Measurements from ENCODE around the gene DCUN1D2.
"Not testable (repeated sequence)": the region's sequence is repeated elsewhere in the genome, so short reads cannot be mapped to it uniquely, and the experiment has no call there.

DCUN1D2 gene

GRCh38 chr13:113450861-113451620 is 39.5 kb downstream of the DCUN1D2 start:
- H3K4me3 ChIP-seq (ENCODE audit: low read length); H3K9me3 ChIP-seq (ENCODE audit: control insufficient read depth, low read length); H3K9ac ChIP-seq (ENCODE audit: low read length); H3K27me3 ChIP-seq (replicated peaks; ENCODE audit: control insufficient read depth, insufficient read depth, low read length): not testable (repeated sequence)
- peaks cover 14% of the 10 kb centered on the region for H3K36me3 ChIP-seq (ENCODE audit: control insufficient read depth, insufficient read depth, low read length, severe bottlenecking)
- peak; percentile 9 for DNase-seq (ENCODE audit: low read depth)
- peaks cover 12% of the 10 kb centered on the region for H3K4me1 ChIP-seq (ENCODE audit: control insufficient read depth, insufficient read depth, low read length)

GRCh38 chr13:113450348-113450744 is 40.2 kb downstream of the DCUN1D2 start:
- H3K27me3 ChIP-seq (replicated peaks; ENCODE audit: control insufficient read depth, insufficient read depth, low read length); H3K9me3 ChIP-seq (ENCODE audit: control insufficient read depth, low read length); H3K36me3 ChIP-seq (ENCODE audit: control insufficient read depth, insufficient read depth, low read length, severe bottlenecking); DNase-seq (ENCODE audit: low read depth): not testable (repeated sequence)
- H3K4me1 ChIP-seq (ENCODE audit: control insufficient read depth, insufficient read depth, low read length): peaks cover 12% of the 10 kb centered on the region
- H3K9ac ChIP-seq (ENCODE audit: low read length): peak overlapping the region; percentile 89
- H3K4me3 ChIP-seq (ENCODE audit: low read length): peak overlapping the region; percentile 85

- H3K36me3 ChIP-seq (ENCODE audit: control insufficient read depth, insufficient read depth, low read length, severe bottlenecking): peaks cover 3% of the 10 kb centered on the region
- H3K4me3 ChIP-seq (ENCODE audit: low read length): peak overlapping the region; percentile 85
- H3K9me3 ChIP-seq (ENCODE audit: control insufficient read depth, low read length): no peaks in the 10 kb centered on the region
- no peaks in the 10 kb centered on the region for H3K27me3 ChIP-seq (replicated peaks; ENCODE audit: control insufficient read depth, insufficient read depth, low read length)
- peak overlapping the region; percentile 89 for H3K9ac ChIP-seq (ENCODE audit: low read length)
- H3K4me1 ChIP-seq (ENCODE audit: control insufficient read depth, insufficient read depth, low read length): peaks cover 12% of the 10 kb centered on the region
- DNase-seq (ENCODE audit: low read depth): no peak
These were observed 40.7 kb downstream of the DCUN1D2 start for GRCh38 chr13:113449693-113450347.

- peaks cover 3% of the 10 kb centered on the region for H3K36me3 ChIP-seq (ENCODE audit: control insufficient read depth, insufficient read depth, low read length, severe bottlenecking)
- peaks cover 12% of the 10 kb centered on the region for H3K4me1 ChIP-seq (ENCODE audit: control insufficient read depth, insufficient read depth, low read length)
- no peaks in the 10 kb centered on the region for H3K27me3 ChIP-seq (replicated peaks; ENCODE audit: control insufficient read depth, insufficient read depth, low read length)
- H3K9me3 ChIP-seq (ENCODE audit: control insufficient read depth, low read length): no peaks in the 10 kb centered on the region
- no peak for DNase-seq (ENCODE audit: low read depth)
- H3K9ac ChIP-seq (ENCODE audit: low read length): peak overlapping the region; percentile 89
- H3K4me3 ChIP-seq (ENCODE audit: low read length): peak overlapping the region; percentile 85
These were observed 41.4 kb downstream of the DCUN1D2 start for GRCh38 chr13:113448885-113449692.

GRCh38 chr13:113448545-113448884 is 42.0 kb downstream of the DCUN1D2 start:
- Histone ChIP-seq H3K27me3 (replicated peaks; ENCODE audit: control insufficient read depth, insufficient read depth, low read length) (no peaks in the 10 kb centered on the region), H3K9ac (ENCODE audit: low read length) (peak overlapping the region; percentile 89), H3K36me3 (ENCODE audit: control insufficient read depth, insufficient read depth, low read length, severe bottlenecking) (peaks cover 3% of the 10 kb centered on the region), H3K9me3 (ENCODE audit: control insufficient read depth, low read length) (no peaks in the 10 kb centered on the region), H3K4me3 (ENCODE audit: low read length) (peak overlapping the region; percentile 85), H3K4me1 (ENCODE audit: control insufficient read depth, insufficient read depth, low read length) (peaks cover 12% of the 10 kb centered on the region)
- no peak for DNase-seq (ENCODE audit: low read depth)

- Histone ChIP-seq H3K4me1 (ENCODE audit: control insufficient read depth, insufficient read depth, low read length) (peaks cover 12% of the 10 kb centered on the region), H3K27me3 (replicated peaks; ENCODE audit: control insufficient read depth, insufficient read depth, low read length) (no peaks in the 10 kb centered on the region), H3K9ac (ENCODE audit: low read length) (no peak overlapping the region), H3K4me3 (ENCODE audit: low read length) (no peak overlapping the region), H3K9me3 (ENCODE audit: control insufficient read depth, low read length) (peaks cover 2% of the 10 kb centered on the region), H3K36me3 (ENCODE audit: control insufficient read depth, insufficient read depth, low read length, severe bottlenecking) (no peaks in the 10 kb centered on the region)
- no peak for DNase-seq (ENCODE audit: low read depth)
These were observed 42.9 kb downstream of the DCUN1D2 start for GRCh38 chr13:113447596-113447995.

- Histone ChIP-seq H3K9ac (ENCODE audit: low read length) (no peak overlapping the region), H3K27me3 (replicated peaks; ENCODE audit: control insufficient read depth, insufficient read depth, low read length) (no peaks in the 10 kb centered on the region), H3K4me3 (ENCODE audit: low read length) (no peak overlapping the region)
These were observed 44.0 kb downstream of the DCUN1D2 start for GRCh38 chr13:113446488-113446854.

GRCh38 chr13:113445791-113446487 is 44.6 kb downstream of the DCUN1D2 start:
- DNase-seq (ENCODE audit: low read depth): no peak
- no peak overlapping the region for H3K4me3 ChIP-seq (ENCODE audit: low read length)
- H3K9me3 ChIP-seq (ENCODE audit: control insufficient read depth, low read length): peaks cover 5% of the 10 kb centered on the region
- peaks cover 4% of the 10 kb centered on the region for H3K36me3 ChIP-seq (ENCODE audit: control insufficient read depth, insufficient read depth, low read length, severe bottlenecking)
- no peaks in the 10 kb centered on the region for H3K27me3 ChIP-seq (replicated peaks; ENCODE audit: control insufficient read depth, insufficient read depth, low read length)
- H3K4me1 ChIP-seq (ENCODE audit: control insufficient read depth, insufficient read depth, low read length): peaks cover 12% of the 10 kb centered on the region
- no peak overlapping the region for H3K9ac ChIP-seq (ENCODE audit: low read length)

More at GRCh38 chr13:113446488-113446854, 44.0 kb downstream of the DCUN1D2 start:
- no peak for DNase-seq (ENCODE audit: low read depth)
- H3K4me1 ChIP-seq (ENCODE audit: control insufficient read depth, insufficient read depth, low read length): peaks cover 12% of the 10 kb centered on the region
- peaks cover 4% of the 10 kb centered on the region for H3K36me3 ChIP-seq (ENCODE audit: control insufficient read depth, insufficient read depth, low read length, severe bottlenecking)
- H3K9me3 ChIP-seq (ENCODE audit: control insufficient read depth, low read length): peaks cover 5% of the 10 kb centered on the region

GRCh38 chr13:113443991-113444390 is 46.5 kb downstream of the DCUN1D2 start:
- no peak for DNase-seq (ENCODE audit: low read depth)
- peaks cover 5% of the 10 kb centered on the region for H3K9me3 ChIP-seq (ENCODE audit: control insufficient read depth, low read length)
- no peak overlapping the region for H3K4me3 ChIP-seq (ENCODE audit: low read length)
- no peaks in the 10 kb centered on the region for H3K27me3 ChIP-seq (replicated peaks; ENCODE audit: control insufficient read depth, insufficient read depth, low read length)
- H3K36me3 ChIP-seq (ENCODE audit: control insufficient read depth, insufficient read depth, low read length, severe bottlenecking): peaks cover 4% of the 10 kb centered on the region
- H3K4me1 ChIP-seq (ENCODE audit: control insufficient read depth, insufficient read depth, low read length): peaks cover 6% of the 10 kb centered on the region
- H3K9ac ChIP-seq (ENCODE audit: low read length): no peak overlapping the region

GRCh38 chr13:113442985-113443362 is 47.5 kb downstream of the DCUN1D2 start:
- no peaks in the 10 kb centered on the region for H3K4me1 ChIP-seq (ENCODE audit: control insufficient read depth, insufficient read depth, low read length)
- H3K27me3 ChIP-seq (replicated peaks; ENCODE audit: control insufficient read depth, insufficient read depth, low read length): no peaks in the 10 kb centered on the region
- no peak overlapping the region for H3K4me3 ChIP-seq (ENCODE audit: low read length)
- peaks cover 5% of the 10 kb centered on the region for H3K9me3 ChIP-seq (ENCODE audit: control insufficient read depth, low read length)
- no peak overlapping the region for H3K9ac ChIP-seq (ENCODE audit: low read length)
- no peak for DNase-seq (ENCODE audit: low read depth)
- H3K36me3 ChIP-seq (ENCODE audit: control insufficient read depth, insufficient read depth, low read length, severe bottlenecking): peaks cover 4% of the 10 kb centered on the region

Data from adipocyte (in vitro differentiated cells).